ENCODE results near the gene LMCD1.
"Not testable (repeated sequence)": the region's sequence is repeated elsewhere in the genome, so short reads cannot be mapped to it uniquely, and the experiment has no call there.

Gene LMCD1

DNA sequence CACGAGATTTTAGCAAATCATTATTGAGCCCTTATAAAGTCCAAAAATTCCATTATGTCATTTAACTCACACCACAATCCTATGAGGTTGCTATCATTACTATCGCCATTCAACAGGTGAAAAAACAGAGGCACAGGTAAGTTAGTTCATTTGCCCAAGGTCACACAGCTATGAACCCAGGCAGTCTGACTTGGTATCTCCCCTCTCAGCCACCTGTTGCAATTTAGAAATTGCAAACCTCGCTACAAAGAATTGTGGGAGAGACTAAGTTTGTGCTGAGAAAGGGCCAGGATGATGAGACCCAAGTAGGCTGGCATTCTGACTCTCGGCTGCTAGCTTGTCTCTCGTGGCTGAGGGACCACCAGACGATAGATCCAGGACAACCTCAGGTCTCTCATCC, 57.7 kb downstream of the LMCD1 start:
- no peak for DNase-seq (ENCODE audit: low read depth in 2 of 2)

DNA sequence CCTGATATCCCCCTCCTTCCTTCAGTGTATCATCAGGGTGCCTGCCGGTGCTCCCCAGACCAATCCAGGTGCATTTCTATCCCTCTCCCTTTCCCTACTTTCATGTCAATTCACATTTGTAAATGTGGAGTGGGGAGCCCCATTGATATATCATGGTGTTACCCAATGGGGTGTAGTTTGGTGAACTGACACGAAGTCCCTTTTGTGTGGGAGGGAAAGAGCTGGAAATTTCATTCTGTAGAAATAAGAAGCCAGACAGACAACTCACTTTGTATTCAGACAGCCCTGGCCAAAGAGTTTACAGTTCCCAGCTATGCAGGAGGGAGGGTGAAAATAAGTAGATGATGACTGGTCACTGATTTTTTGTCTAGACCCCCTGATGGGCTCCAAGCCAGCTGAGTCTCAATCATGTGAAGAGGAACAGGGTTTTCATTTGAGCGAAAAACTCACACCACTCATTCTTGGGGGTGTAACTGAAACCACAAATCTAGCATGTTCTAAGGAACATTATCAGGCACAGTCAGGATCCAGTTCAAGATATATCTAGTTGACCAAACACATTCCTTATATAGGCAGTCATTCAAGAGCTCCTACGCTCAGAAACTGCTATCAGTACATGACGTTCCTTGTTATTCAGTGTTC, 58.9 kb downstream of the LMCD1 start:
- DNase-seq (ENCODE audit: low read depth in 2 of 2) = no peak

DNA sequence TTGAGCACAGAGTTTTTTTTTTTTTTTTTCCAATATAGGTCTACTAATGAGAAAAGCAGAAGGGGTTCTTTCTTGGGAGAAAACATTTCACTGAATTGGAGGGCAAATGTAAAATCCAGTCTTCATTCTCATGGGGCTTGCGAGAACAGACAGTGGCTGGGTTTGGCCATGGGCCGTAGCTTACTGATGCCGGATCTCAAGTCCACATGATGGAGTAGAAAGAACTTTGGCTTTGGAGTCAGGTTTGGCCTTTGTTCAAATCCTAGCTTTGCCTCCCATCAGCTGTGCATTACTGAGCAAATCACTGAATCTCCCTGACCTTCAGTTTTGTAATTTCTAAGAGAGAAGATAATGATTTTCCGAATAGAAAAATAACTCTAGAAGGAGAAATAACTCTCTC, 59.7 kb downstream of the LMCD1 start:
- no peak for DNase-seq (ENCODE audit: low read depth in 2 of 2)

- no peak for DNase-seq (ENCODE audit: low read depth in 2 of 2)
Measured at GRCh38 chr3:8562081-8562595, 60.5 kb downstream of the LMCD1 start.

DNA sequence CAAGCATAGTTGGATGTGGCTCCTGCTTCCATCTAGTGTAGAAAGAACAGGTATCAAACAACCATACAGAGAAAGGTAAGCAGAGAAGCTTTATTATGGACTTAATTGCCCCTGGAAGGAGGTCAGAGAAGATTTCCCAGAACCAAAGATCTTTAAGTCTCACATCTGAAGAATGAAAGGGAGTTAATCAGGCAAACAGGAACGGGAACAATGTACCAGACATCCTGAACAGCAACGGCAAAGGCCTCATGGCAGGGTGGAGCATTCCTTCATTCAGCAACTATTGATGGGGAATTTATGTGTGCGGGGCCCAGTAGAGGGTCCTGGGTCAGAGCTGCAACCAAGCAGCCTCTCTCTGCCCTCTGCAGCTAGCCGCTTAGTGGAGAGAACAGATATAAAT, 61.5 kb downstream of the LMCD1 start:
- no peak for DNase-seq (ENCODE audit: low read depth in 2 of 2)

- no peak for DNase-seq (ENCODE audit: low read depth in 2 of 2)
Measured at GRCh38 chr3:8563597-8563996, 62.0 kb downstream of the LMCD1 start.

GRCh38 chr3:8565376-8565775, 63.8 kb downstream of the LMCD1 start:
- no peak for DNase-seq (ENCODE audit: low read depth in 2 of 2)

DNA sequence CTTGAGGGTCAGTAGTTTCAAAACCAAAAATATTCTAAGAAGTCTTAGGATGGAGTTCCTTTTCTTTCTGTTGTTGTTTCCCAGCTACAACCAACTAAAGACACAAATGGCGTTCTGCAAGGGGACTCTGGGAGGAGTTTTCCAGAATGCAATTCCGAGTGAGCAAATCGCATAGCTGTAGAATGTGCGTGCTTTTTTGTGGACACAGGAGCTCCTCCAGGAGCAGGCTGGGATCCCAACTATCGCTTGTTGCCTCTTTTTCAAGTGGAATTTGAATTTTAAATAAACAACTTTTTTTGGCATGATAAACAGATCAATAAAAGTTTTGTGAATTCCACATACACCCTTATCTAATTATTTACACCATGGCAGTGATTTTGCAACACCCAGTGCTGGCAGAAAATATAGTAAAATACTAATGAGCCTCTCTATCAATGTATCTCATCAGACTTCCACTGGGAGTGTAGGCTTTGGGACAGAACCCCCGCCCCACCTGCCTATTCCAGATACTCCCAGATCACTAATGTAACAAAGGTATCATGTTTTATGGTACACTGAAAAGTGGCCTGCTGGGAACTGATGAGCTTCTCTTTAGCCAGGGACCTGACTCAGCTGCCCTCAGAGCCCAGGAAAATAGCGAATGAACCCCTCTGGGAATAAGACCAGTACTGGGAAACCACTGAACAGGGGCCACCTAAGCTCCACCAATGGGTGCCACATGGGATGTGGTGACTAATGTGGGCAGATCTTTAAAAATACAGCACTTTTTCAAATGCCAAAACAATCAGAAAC, 66.4 kb downstream of the LMCD1 start:
- DNase-seq (ENCODE audit: low read depth in 2 of 2) = no peak

DNA sequence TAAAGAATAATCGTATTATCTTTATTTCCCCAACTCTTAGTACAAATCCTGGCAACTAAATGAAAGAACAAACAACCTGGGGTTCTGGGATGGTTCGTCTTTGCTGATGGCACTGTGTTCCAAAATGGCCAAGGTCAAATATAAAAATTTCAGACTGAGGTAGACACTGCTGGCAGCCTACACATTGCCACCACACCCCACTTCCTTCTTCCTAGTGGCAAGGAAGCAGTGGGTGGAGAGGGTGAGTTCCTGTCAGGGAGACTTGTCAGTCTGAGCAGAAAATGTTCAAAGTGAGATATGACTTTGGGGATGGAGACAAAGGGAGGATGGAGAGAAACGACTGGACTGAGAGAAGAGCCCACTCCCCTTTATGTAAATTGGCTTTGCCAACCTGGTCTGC, 69.6 kb downstream of the LMCD1 start:
- no peak for DNase-seq (ENCODE audit: low read depth in 2 of 2)

- DNase-seq (ENCODE audit: low read depth in 2 of 2) = no peak
Measured at GRCh38 chr3:8573342-8573926, 71.8 kb downstream of the LMCD1 start.

- DNase-seq (ENCODE audit: low read depth in 2 of 2) = no peak
Measured at GRCh38 chr3:8574040-8574669, 72.5 kb downstream of the LMCD1 start.

DNA sequence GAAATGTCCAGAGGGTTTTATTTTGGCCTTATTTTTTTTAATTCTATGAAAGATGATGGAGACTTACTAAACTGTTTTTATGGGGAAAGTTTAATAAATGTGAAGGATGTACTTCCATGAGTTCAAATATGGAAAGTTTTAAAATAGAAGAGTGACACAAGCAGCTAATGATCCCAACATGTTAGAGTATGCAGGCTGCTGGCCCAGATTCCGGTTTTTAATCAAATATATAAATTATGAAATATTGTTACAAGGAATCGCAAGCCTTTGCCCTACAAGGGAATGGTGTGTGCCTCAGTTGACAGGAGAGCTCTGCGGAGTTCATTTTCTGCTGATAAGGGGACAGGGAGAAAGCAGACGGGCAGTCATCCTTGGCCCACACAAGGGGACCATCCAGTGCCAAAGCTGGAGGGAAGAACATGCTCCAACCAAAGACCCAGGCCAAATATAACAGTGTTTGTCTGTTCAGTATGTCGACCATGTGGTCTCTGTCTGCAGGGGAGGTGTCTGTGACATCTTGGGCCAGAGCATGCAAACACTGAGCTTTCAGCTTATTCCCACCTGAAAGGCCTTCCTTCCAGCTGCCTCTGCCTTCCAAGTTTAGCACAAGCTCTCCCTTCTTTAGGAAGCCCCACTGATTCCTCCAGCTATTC, 73.2 kb downstream of the LMCD1 start:
- DNase-seq (ENCODE audit: low read depth in 2 of 2) = no peak

- no peak for DNase-seq (ENCODE audit: low read depth in 2 of 2)
Measured at GRCh38 chr3:8575364-8576104, 73.9 kb downstream of the LMCD1 start.

GRCh38 chr3:8576436-8576835, 74.8 kb downstream of the LMCD1 start:
- DNase-seq (ENCODE audit: low read depth in 2 of 2) = no peak

GRCh38 chr3:8576841-8577571, 75.4 kb downstream of the LMCD1 start:
- DNase-seq (ENCODE audit: low read depth in 2 of 2) = no peak

- no peak for DNase-seq (ENCODE audit: low read depth in 2 of 2)
Measured at GRCh38 chr3:8578282-8578681, 76.7 kb downstream of the LMCD1 start.

- no peak for DNase-seq (ENCODE audit: low read depth in 2 of 2)
Measured at GRCh38 chr3:8579096-8579495, 77.5 kb downstream of the LMCD1 start.

DNA sequence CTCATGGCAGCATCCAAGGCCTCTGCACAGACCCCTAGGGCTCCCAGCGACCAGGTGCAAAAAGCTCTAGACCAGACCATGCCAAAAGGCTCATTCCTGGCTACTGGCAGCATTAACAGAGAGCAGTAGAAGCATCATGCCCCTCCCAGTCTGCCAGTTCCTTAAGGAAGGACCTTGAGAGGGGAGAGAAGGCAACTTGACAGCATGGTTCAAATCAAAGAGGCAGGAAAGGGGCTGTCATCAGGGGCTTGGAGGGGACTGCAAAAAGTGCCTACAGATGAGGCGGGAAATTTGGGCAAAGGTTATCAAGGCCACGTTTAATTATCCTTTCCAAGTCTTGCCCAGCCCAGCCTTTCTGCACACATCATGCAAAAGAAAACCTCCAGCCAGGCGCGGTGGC, 78.3 kb downstream of the LMCD1 start:
- DNase-seq (ENCODE audit: low read depth in 2 of 2) = no peak

DNA sequence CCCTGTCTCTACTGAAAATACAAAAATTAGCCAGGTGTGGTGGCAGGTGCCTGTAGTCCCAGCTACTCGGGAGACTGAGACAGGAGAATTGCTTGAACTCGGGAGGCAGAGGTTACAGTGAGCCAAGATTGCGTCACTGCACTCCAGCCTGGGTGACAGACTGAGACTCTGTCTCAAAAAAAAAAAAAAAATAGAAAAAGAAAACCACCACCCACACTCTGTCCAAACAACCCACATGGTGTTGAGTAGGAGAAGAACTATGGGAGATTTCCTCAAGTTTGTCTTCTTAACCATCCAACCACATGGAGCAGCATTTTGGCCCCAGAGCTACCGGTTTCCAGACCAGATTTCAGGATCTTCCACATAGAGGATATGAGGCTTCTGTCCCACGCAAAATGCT, 78.8 kb downstream of the LMCD1 start:
- DNase-seq (ENCODE audit: low read depth in 2 of 2) = not testable (repeated sequence)

DNA sequence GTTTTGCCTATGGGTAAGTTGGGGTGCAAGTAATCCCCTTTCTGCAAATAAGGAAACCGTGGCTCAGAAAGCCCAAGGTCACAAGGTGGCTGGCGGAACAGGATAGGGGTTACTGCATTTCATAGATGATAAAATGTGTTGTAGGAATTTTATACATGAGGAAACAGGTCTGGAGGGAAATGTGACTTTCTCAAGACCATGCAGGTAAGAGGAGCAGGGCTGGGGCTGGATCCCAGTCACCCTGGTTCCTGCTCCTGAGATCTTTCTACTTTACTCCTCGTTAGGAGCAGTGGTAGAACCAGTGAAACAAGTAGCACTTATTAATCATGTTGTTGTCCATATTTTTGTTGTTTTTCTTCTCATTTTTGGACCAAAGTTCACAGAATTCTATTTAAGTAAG, 79.8 kb downstream of the LMCD1 start:
- DNase-seq (ENCODE audit: low read depth in 2 of 2) = no peak

All from stimulated activated CD8-positive, alpha-beta memory T cell treated with anti-CD3 and anti-CD28 coated beads, Interleukin-15, amount 100 ng/mL, for 48 hours (primary cell).